PC-3 (cell line): ENCODE results near the gene SDK1.

Experiments
- EZH2 ChIP-seq: fragments of 300-600 bp; sonication (generic); IDR thresholded peaks from one replicate; pipeline ENCODE4 v1.6.1; 2017; ENCODE audit warnings: antibody characterized with exemption, mild to moderate bottlenecking, low read length; ENCODE audit not compliant: unreplicated experiment
- EZH2phosphoT487 ChIP-seq: fragments of 300-600 bp; sonication (generic); IDR thresholded peaks from 2 replicates; pipeline ENCODE4 v1.6.1; 2018; ENCODE audit warnings: mild to moderate bottlenecking, antibody characterized with exemption, low read length, borderline replicate concordance
- TF ChIP-seq, protein P1 (sequence below): fragments of 300-600 bp; sonication (generic); conservative IDR thresholded peaks from 2 replicates; pipeline ENCODE4 v1.5.1; 2017; ENCODE audit warnings: antibody characterized with exemption, low read depth, mild to moderate bottlenecking, low read length

GRCh38 chr7:4205828-4206227 lies 904.8 kb downstream of the SDK1 start:
- TF ChIP-seq, protein P1, sequence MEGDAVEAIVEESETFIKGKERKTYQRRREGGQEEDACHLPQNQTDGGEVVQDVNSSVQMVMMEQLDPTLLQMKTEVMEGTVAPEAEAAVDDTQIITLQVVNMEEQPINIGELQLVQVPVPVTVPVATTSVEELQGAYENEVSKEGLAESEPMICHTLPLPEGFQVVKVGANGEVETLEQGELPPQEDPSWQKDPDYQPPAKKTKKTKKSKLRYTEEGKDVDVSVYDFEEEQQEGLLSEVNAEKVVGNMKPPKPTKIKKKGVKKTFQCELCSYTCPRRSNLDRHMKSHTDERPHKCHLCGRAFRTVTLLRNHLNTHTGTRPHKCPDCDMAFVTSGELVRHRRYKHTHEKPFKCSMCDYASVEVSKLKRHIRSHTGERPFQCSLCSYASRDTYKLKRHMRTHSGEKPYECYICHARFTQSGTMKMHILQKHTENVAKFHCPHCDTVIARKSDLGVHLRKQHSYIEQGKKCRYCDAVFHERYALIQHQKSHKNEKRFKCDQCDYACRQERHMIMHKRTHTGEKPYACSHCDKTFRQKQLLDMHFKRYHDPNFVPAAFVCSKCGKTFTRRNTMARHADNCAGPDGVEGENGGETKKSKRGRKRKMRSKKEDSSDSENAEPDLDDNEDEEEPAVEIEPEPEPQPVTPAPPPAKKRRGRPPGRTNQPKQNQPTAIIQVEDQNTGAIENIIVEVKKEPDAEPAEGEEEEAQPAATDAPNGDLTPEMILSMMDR, result no peak
- TF ChIP-seq EZH2 (no peak), EZH2phosphoT487 (no peak)
